ENCODE results near the gene FAM81A. TPM values are rescaled to one million over a fixed set of nuclear protein-coding genes. Genes with fewer than 3 reads are reported as not detected.

Gene FAM81A
- total RNA-seq, 2 experiments from 2014 or later, result not detected

- no peak overlapping the region for H3K4me3 Mint-ChIP-seq
These were observed 6.3 kb downstream of the FAM81A start for GRCh38 chr15:59444081-59444835.

GRCh38 chr15:59444980-59445545, 7.1 kb downstream of the FAM81A start:
- Histone ChIP-seq H3K27me3 (ENCODE audit: control insufficient read depth in 1 of 2, insufficient read depth in 2 of 2, low read length in 2 of 2) (peaks cover 0 to 4% of the 10 kb centered on the region in 2 experiments), H3K27ac (ENCODE audit: low read depth in 1 of 2, low read length in 2 of 2) (no peak overlapping the region), H3K4me1 (ENCODE audit: insufficient read depth, low read length) (no peaks in the 10 kb centered on the region), H3K4me3 (ENCODE audit: low read length) (no peak overlapping the region), H3K36me3 (ENCODE audit: insufficient read depth, low read length) (no peaks in the 10 kb centered on the region), H3K9me3 (ENCODE audit: control insufficient read depth in 1 of 2, insufficient read depth in 1 of 2, low read length in 2 of 2) (no peaks in the 10 kb centered on the region)
- H3K27ac Mint-ChIP-seq, result no peak overlapping the region
- H3K9me3 Mint-ChIP-seq, result no peaks in the 10 kb centered on the region
- no peak overlapping the region for H3K4me3 Mint-ChIP-seq
- DNase-seq (no peak), ATAC-seq (ENCODE audit: poor library complexity) (no peak)
- intact Hi-C loops (cut with DNase I, micrococcal nuclease), result no loop called here
- TF ChIP-seq CTCF (IDR thresholded peaks at IDR 0.05), result no peak
- peaks cover 23% of the 10 kb centered on the region for H3K27me3 Mint-ChIP-seq
- ChIA-PET CTCF (no interaction called here), POLR2A (no interaction called here)
- no peaks in the 10 kb centered on the region for H3K4me1 Mint-ChIP-seq (ENCODE audit: low read depth)
- H3K36me3 Mint-ChIP-seq (ENCODE audit: low read depth), result no peaks in the 10 kb centered on the region

More at GRCh38 chr15:59444081-59444835, 6.3 kb downstream of the FAM81A start:
- no peak for TF ChIP-seq CTCF (IDR thresholded peaks at IDR 0.05)
- Mint-ChIP-seq H3K9me3 (no peaks in the 10 kb centered on the region), H3K27me3 (peaks cover 31% of the 10 kb centered on the region), H3K4me1 (ENCODE audit: low read depth) (no peaks in the 10 kb centered on the region), H3K36me3 (ENCODE audit: low read depth) (no peaks in the 10 kb centered on the region), H3K27ac (no peak overlapping the region)
- H3K4me3 ChIP-seq (ENCODE audit: low read length), result no peak overlapping the region
- no peaks in the 10 kb centered on the region for H3K9me3 ChIP-seq (ENCODE audit: control insufficient read depth in 1 of 2, insufficient read depth in 1 of 2, low read length in 2 of 2)
- no peaks in the 10 kb centered on the region for H3K4me1 ChIP-seq (ENCODE audit: insufficient read depth, low read length)
- no peak overlapping the region for H3K27ac ChIP-seq (ENCODE audit: low read depth in 1 of 2, low read length in 2 of 2)
- DNase-seq, result no peak
- intact Hi-C loops (cut with DNase I, micrococcal nuclease), result no loop called here
- H3K36me3 ChIP-seq (ENCODE audit: insufficient read depth, low read length), result no peaks in the 10 kb centered on the region
- POLR2A ChIA-PET, result no interaction called here
- ATAC-seq (ENCODE audit: poor library complexity), result no peak
- CTCF ChIA-PET, result no interaction called here
- peaks cover 0 to 4% of the 10 kb centered on the region in 2 experiments for H3K27me3 ChIP-seq (ENCODE audit: control insufficient read depth in 1 of 2, insufficient read depth in 2 of 2, low read length in 2 of 2)

- no peak overlapping the region for H3K27ac Mint-ChIP-seq
- POLR2A ChIA-PET, result no interaction called here
- Histone ChIP-seq H3K27ac (ENCODE audit: low read depth in 1 of 2, low read length in 2 of 2) (no peak overlapping the region), H3K36me3 (ENCODE audit: insufficient read depth, low read length) (no peaks in the 10 kb centered on the region), H3K9me3 (ENCODE audit: control insufficient read depth in 1 of 2, insufficient read depth in 1 of 2, low read length in 2 of 2) (no peaks in the 10 kb centered on the region), H3K27me3 (ENCODE audit: control insufficient read depth in 1 of 2, insufficient read depth in 2 of 2, low read length in 2 of 2) (peaks cover 0 to 4% of the 10 kb centered on the region in 2 experiments), H3K4me1 (ENCODE audit: insufficient read depth, low read length) (no peaks in the 10 kb centered on the region), H3K4me3 (ENCODE audit: low read length) (no peak overlapping the region)
- CTCF ChIA-PET, result interaction anchor here (0.5 kb wide), 1 partner anchor 31 kb away, joined by 3 read pairs; no protein-coding TSS in a partner anchor
- intact Hi-C loops (cut with DNase I, micrococcal nuclease), result no loop called here
- H3K4me3 Mint-ChIP-seq, result no peak overlapping the region
- H3K9me3 Mint-ChIP-seq, result no peaks in the 10 kb centered on the region
- no peak for DNase-seq
- no peaks in the 10 kb centered on the region for H3K4me1 Mint-ChIP-seq (ENCODE audit: low read depth)
- peaks cover 12% of the 10 kb centered on the region for H3K27me3 Mint-ChIP-seq
- ATAC-seq (ENCODE audit: poor library complexity), result no peak
- H3K36me3 Mint-ChIP-seq (ENCODE audit: low read depth), result no peaks in the 10 kb centered on the region
- TF ChIP-seq CTCF (IDR thresholded peaks at IDR 0.05), result no peak
These were observed 8.4 kb downstream of the FAM81A start for GRCh38 chr15:59446232-59446957.

Measured in CD4-positive, alpha-beta T cell (primary cell).